Hematopoietic multipotent progenitor cell treated with erythropoietin and hydrocortisone succinate and interleukin-3 and kit ligand, for 8 days (in vitro differentiated cells): Measurements from ENCODE around the gene SFXN5.
A peak's percentile ranks its signal among the peaks of the same experiment; 100 is the strongest.

ENCODE experiments used
- DNase-seq: peaks from one replicate; pipeline ENCODE4 v3.0.0-alpha.2; 2015

The SFXN5 gene

DNA sequence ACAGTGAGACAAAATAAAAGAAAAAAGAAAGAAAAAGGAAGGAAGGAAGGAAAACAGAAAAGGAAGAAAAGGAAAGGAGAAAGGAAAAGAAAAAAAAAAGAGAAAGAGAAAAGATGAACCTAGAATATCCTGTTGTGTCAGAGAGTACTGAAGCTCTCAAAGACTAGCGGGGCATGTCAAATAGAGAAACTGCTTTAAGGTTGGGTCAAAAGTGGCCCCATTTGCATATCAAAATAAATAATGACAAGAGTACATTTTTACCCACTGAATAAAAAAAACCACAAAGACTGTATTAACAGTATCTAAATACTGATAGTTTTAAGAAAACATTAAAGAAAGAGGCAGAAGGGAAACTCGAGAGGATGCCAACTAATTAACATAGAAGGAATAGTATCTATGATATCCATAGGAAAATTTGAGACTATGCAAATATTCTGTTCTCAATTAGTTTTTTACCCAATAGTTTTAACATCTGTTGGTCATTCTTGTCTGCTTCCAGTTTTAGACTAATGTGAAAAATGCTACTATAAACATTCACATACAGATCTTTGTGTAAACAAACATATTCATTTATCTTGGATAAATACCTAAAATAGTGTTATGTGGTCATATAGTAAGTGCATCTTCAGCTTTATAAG is 53.2 kb downstream of the SFXN5 start:
- no peak for DNase-seq

DNA sequence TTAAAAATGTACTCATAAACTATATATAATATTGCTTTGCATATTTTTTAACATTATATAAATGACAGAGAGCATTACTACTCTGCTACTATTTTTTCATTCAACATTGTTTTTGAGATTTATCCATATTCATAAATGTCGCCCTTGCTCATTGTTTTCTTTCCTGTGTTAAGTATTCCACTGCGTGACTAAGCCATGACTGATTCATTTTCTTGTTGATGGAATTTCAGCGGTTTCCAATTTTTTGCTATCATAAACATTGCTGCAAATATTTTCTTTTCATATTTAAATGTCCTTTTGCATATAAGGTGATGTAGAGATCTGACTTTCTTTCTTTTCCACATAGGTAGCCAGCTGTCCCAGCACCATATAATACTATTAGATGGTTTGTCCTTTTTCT is 57.6 kb downstream of the SFXN5 start:
- DNase-seq = no peak

DNA sequence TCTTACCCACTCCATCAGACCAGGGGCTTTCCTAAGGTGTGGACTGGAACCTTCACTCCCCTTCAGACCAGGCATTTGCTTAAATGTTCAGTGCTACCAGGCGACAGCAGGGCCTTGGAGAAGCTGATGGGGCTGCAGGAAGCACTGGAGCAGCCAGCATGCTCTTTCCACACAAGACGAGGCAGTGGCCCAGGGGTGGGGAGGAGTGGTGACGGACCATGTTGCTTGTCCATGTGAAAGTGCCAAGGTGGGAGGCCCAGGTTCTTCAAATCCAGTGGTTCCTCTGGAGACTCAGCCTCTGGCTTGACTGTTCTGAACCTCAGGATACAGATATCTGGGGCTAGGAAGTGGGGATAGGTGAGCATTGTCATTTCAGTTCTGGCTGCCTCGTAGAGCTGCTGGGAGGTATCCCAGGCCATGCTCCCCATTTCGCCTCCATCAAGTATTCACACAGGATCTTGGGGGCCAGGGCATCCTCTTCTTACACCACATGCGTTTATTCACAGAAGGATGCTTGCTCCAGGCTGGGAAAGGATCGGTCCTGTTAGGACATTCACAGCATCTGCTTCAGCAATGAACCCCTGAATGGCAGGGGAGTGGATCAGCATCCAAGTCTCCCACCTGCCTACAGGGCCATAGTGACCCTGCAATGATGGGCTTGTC is 62.2 kb downstream of the SFXN5 start:
- no peak for DNase-seq

DNA sequence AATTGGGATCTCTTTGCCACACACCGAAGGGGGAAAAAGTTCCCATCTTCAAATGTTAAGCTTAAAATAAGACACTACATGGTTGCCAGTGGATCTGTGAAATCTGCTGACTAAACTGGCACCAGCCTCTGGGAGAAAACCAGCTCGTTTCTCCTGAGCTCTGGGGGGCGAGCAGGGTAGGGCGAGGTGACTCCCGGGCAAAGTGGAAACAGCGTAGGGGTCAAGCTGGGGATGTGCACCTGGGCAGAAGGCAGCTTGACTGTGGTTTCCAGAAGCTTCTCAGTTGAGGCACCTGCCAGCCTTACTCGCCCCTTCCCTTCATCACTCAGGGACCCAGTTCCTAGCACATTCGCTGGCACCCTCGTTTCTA is 62.8 kb downstream of the SFXN5 start:
- no peak for DNase-seq

DNA sequence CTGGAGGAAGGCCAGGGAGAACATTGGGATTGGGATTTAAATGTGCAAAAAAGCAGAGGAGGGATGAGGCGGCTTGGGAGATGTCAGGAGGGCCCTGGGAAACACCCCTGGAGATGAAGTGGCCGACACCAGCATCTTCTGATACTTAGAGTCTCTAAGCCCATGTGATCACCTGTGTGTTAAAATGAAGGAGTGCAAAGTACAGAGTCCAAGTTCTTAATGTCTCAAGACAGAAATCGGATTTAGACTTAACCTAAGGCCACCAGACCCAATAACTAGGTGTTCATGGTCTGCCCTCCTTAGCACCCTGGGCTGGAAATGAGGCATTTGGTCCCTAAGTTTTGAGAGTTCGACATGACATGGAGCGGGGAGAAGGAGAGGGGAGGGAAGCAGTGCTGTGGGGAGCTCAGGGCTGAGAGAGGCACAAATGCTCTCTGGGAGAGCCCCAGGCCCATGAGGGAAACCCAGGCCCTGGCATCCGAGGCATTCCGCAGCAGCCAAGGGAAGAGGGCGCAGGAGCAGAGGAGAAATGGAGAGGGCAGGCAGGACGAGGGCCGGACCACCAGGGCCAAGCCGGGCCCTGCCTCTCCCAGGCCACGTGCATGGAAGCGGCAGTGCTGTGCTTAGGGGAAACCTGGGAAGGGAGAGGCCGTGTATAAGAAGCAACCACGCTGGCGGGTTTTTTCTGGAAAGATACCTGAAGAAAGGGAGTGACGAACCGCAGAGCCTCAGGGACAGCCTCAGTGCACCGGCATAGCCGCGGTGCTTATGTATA is 63.3 kb downstream of the SFXN5 start:
- no peak for DNase-seq

DNA sequence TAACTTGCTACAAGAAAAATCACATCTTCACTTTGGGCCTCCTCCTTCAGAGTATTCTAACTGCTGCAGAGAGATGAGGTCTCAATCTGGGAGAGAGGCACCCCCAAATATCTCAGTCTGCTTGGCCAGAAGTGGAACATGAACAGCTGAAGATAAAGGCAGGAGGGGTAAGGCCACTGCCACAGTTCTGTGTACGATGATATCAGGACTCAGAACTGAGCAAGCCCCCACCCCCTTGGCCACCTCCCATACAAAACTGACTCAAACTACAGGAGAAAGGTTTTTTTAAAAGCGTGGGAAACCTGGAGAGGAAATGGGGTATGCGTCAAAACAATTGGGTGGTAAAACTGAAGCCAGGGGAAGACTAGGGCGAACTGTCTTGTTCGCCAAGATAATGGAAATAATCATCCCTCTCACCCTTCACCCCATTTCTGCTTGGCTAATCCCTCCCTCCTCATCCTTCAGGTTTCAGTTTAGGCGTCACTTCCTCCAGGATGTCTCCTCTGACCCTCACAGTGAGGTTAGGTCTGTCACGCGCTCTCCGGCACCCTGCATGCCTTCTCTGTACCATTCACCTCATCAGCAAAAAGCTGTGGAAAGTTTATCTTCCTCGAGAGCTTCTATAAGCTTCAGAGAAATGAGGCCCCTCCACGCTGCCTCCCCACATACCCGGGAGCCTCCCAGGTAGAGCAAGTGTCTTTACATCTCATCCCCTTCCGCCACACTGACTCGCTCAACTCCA is 64.4 kb downstream of the SFXN5 start:
- no peak for DNase-seq

DNA sequence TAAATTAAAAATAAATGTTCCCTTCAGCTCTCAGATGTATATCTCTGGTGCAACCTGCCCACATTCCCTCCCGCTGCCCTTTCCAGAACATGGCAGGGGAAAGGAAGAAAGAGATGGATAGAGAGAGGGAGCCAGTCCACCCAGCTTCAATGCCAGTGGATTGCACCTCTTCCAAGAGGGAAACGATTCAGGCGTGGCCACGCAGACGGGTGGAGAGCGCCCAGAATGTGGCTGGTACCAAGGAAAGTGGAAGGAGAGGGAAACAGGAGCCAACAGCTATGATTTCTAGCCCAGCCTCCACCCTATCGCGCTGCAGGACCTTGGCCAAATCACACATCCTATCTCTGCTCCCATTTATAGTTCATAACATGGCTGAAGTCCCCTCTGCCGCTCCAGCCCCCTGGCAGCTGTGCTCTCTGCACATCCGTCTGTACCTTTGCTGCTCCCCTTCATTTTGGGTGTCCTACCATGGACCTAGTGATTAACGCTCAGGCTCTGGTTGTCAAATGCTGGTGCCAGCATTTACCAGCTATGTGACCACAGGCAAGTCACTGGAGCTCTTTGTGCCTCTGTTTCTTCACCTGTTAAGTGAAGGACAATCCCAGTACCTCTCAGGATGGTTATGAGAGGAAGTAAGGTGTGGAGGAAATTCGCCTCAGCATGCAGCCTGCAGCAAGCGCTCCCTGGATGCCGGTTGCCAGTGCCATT is 66.5 kb downstream of the SFXN5 start:
- DNase-seq = no peak

DNA sequence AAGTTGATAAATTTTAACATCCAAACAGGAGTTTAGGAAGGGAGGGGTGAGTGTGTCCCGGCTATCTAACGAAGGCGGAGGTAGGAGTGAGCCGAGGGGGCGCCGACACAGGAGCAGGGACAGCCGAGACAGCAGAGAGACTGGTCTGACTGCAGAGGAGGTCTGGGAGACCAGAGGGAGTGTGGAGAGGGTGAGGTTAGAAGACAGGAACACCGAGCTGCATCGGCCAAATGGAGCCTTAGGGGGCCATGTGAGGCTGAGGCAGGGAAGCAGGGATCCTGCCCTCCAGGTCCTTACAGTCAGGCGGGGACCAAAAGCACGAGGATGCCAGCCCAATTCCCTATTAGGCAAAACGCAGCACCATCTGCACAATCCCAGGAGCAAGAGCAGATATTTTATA is 67.0 kb downstream of the SFXN5 start:
- DNase-seq = no peak

DNA sequence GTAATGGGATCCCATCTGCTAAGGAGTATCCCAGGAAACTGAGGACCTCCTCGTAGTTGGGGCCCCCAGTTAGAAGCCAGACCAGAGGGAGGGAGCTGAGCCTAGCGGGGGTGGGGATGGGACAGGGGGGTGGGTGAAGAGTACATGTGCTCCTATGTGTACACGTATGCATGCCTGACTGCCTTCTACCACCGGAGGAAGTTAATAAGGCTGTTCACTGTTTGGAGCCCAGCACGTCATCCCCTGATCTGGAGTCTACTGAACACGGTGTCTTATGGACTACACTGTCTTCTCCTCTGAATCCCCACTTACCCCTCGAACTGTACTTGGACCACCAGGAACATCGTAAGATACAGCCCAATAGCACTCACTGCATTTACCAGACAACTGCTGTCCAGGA is 68.5 kb downstream of the SFXN5 start:
- no peak for DNase-seq

DNA sequence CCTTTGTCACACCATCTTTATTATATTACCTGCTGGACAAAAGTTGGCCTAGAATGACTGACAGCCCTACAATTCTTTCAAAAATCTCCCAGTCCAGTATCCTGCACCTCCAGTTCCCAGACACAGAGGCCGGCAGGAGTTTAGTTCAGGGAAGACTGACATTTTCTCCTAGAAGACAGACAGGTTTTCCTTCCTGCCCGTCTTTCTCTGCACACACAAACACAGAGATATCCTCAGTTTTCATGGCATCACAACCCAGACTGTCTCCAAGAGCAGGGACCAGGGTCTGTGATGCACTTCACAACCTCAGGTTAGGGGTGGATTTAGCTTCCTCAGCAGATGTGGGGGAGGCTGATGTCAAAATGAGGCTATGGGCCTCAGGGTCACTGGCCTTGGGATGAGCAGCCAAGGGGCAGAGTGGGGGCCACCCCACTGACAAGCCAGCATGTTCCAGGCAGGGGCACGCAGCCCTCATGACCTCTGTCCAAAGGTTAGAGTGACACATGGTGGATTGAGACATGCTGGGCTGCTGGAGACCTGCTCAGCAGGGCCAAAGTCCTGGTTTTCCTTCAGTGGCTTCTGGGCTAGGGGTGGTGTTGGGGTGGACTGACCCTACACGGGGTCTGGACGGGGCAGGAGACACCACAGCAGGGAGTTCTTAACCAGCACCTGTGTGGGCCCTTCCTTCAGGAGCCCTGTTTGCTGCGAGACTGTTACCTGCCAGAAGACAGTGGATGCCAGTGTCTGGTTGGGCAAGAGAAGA is 70.5 kb downstream of the SFXN5 start:
- DNase-seq = no peak

DNA sequence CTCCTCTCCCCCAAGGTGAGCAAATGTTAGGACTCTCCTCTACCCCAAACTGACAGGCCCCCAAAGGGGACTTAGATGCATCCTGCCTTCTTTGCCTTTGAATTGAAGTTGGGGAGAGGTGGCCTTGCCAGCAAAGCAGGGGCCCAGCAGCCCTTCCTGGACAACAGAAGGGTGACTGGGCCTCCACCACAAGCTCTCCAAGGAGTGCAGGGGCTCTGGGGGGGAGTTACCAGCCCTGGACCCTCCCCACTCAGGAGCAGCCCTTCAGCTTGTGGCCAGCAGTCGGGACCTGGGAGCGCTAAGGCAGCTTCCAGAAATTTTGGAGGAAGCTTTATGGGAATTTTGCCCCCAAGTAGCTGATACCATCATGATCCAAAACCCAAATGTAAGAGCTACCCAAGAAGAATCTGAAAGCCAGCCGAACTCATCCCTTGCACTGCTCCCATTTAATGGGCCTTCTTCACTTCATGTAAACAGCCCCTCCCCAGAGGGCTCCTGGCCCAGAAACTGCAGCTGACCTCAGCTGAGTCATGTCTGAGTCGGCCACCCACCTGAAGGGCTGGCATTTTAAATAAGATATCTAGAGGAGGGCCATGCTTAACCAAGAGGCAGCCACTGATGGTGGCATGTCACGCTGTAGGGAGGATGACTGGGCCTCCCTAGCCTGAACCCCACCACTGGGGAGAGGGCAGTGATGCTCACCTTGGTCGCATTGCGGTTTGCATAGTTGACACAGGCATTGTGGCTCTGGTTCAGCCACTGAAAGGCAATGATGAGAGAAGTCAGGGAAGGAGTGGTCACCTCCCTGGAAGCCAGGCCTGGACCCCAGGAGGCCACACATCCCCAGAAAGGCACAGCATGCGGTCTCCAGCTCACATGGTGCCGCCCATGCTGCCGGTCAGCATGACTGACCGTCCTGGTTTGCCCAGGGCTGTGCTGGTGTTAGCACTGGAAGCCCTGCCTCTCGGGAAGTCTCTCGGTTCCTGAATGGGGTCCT is 71.5 kb downstream of the SFXN5 start:
- no peak for DNase-seq

DNA sequence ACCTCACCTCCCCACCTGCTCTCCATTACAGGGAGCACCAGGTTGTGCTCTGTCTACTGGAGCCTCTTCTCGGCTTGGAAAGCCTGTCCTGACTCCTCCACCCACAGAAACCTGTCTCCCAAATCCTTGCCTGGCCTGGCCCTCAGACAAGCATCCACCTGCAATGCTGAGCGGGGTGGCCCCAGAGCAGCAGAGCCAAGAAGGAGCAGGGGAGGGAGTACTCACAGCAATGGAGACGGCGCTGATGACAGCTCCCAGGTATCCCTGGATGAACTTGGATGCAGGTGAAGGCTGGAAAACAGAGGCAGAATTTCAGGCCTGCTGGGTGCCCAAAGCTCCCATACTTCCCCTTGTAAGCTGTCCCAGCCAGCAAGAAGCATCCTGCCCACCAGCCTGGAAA is 72.8 kb downstream of the SFXN5 start:
- no peak for DNase-seq

DNA sequence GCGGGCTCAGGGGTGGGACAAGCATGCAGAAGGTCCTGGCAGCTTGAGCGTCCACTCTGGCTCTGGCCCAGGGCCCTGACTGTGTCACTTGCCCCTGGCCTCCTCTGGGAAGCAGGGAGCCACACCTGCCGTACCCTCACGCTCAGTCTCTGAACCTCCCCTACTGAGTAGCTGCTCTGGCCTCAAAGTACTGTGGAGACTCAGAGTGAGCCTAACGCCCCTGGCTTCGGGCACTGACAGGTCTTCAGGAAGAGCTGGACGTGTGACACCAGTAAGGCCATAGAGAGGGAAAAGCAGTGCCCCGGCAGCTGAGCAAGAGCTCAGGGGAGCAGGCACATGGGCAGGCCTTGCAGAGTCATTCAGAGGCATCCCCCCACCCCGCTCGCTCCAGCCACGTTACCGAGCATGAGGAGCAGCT is 73.3 kb downstream of the SFXN5 start:
- no peak for DNase-seq

DNA sequence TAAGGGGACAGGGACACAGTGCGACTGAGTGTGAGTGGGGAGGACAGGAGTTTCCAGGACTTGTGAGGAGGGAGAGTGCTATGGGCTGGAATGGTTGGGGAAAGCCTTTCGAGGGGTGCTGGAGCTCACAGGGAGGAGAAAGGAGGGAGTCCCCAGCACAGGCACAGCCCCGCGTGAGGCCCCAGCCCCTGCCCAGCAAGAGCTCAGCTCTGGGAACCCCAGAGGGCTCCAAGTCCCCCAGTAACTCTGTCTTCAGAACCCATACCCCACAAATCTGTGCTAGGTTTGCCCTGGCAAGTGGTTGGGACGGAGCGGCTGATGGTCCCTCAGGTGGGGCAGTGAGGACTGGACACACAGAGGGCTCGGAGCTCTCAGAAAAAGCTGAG is 75.4 kb downstream of the SFXN5 start:
- DNase-seq = no peak

DNA sequence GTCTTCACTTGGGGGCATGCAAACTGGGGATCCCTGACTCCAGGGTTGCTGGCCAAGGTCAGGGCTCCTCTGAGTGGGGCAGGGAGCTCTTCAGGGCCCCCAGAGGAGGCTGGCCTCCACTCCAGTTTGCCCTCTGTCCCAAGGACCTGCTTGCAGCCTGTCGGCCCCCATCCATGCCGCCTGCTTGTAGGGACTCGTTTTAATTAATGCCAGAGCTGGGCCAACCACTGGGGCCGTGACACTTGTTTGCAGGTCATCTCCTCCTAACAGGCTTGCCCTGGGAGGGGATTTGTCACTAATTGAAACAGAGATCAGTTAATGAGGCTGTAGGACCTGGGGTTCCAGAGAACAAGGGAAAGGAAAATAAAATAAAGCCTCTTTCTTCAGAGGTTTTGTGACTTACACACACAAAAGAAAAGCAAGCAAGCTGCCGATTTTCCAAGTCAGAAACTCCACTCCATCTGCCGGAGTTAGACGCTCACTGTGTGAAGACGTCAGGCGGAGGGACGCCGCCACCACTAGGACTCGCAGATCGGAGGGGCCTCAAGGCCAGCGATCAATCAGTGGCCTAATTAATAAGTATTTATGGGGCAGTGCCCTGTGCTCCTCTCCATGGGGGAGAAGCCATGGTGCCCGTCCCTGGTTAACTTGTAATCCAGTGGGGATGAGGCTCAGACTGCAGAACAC is 75.9 kb downstream of the SFXN5 start:
- DNase-seq = no peak

DNA sequence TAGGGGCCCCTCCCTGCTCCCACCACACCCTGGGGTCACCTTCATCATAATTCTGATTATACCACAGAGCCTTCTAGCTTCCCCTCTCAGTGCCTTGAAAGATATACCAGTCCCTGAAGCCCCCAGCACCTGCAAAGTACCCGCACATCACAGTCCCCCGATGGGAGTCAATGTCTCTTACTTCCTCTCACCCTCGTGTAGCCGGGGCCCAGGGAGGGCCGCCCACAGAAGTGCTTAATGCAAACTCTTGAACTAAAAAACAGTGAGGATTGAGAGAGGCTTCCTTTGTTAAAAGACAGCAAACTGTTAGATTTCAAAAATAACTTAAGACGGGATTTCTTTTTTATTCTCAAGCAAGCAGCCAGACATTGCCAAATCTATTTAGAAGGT is 76.5 kb downstream of the SFXN5 start:
- DNase-seq = no peak

DNA sequence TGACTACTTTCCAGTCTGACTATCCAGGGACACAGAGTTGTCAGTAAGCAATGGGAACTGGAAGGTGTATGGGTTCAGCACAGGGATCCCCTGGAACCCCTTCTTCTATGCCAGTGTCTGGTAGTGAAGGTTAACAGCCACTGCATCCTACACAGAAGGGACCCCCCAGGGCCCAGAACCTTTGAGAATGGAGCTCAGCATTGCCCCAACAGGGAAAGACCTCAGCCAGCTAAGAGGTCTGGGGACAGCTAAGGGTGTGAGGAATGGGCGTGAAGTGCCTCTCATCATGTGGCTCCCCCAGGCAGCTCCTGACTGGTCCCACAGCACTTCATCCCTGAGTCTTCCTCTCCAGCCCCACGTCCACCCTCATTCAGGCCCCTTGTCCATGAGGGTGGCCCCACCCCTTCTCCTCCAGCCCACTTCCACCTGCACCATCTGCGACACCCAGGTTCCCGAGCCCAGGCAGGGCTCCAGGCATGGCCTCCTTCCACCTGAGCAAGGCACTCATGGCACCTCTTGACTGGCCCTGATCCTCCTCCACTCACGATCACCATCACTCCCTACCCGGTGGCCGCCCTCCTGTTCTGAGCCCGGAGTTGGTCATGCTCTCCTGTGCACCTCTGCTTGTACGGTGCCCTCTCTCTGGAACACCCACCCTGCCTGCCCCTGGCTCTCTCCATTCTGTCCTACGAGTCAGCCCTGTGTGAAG is 77.1 kb downstream of the SFXN5 start:
- DNase-seq = no peak

DNA sequence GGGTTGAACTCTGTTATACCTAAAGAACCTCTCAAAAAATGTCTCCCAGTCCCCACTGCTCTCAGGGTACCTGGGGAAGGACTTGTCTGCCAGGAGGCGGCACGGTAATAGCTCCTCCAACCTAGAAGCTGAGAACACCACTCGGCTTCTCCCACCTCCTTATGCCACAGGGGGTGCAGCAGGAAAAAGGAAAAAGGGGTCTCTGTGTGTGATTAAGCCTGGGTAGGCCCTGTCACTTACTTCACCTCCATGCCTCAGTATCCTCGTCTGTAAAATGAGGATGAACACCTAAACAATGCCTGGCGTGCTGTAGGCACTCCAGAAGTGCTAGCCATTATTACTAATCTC is 77.6 kb downstream of the SFXN5 start:
- no peak for DNase-seq

DNA sequence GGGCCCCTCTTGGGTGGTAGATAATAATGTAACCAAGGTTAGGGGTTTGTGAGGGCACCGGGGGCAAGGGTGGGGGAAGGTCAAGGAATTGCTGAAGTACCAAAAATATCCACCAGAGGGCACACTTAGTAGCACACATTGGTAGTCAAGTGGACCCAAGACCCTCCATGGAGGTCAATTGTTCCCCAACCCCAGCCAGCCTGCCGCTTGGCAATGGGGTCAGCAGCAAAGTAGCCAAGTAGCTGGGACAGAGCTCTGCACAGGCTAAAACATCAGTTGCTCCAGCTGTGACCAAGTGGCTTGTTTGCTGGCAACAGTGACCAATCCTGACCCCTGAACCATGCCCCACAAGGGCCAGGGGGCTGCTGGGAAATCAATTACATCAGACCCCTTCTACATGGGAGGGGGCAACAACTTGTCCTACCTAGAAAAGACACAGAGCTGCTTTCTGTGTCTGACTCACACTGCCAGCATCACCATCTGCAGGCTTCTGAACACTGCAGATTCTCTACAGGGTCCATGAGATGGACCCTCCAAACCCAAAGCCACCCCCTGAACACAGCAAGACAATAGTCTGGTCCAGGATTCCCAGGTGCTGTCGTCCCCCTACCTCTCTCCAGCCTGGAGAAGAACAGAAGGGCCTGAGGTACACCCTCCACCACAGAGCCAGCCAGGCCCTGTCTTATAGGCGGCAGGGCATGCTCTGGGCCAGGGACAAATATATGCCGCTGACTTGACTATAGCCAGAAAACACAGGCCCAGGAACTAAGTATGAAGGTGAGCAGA is 78.2 kb downstream of the SFXN5 start:
- peak; percentile 59 for DNase-seq
